Ammon's horn (tissue), 1 donor: ENCODE results near the gene ANKRD27.
A peak's percentile ranks its signal among the peaks of the same experiment; 100 is the strongest.
"Not testable (repeated sequence)": the region's sequence is repeated elsewhere in the genome, so short reads cannot be mapped to it uniquely, and the experiment has no call there.

Experiments
- DNase-seq: peaks from one replicate; pipeline ENCODE4 v3.0.0-alpha.2; 2016; ENCODE audit warnings: low spot score

The ANKRD27 gene

DNA sequence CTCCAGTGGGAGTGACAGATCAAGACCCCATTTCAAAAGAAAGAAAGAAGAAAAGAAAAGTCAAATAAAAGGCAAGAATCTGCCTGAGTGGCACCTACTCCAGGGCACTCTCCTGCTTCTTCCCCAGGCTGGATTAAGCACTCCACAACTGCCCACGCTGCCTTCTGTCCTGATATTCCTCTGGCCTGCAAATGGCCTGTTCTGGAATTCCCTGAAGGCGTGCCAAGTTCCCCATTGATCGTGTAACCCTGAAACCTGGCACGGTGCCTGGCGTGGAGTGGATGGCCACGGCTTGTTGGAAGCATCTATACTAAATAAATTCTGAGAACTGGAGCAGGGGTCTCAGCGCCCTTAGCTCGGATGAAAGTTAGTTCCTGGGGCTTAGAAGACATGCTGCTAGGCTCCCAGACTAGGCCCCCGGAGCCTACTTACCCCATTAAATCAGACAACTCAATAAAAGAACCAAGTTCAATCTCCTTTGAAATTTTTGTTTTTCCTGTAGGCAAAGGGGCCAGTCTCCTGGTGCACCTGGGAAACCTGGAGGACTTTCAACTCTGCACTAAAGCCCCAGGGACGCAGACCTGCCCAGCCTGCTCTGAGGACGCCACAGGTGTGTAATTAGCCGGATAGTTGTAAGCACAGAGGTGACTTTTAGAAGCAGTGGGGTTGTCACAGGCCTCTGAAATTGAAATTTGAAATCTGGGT is 21.9 kb downstream of the ANKRD27 start:
- peak; percentile 66 for DNase-seq

DNA sequence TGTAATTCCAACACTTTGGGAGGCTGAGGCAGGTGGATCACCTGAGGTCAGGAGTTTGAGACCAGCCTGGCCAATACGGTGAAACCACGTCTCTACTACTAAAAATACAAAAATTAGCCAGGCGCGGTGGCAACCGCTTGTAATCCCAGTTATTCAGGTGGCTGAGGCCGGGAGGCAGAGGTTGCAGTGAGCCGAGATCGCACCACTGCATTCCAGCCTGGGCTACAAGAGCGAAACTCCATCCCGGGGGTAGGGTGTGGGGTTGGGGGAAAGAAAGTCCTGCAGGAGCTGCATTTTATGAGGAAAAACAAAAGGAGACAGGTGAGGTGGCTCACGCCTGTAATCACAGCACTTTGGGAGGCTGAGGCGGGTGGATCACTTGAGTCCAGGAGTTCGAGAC is 22.6 kb downstream of the ANKRD27 start:
- not testable (repeated sequence) for DNase-seq

DNA sequence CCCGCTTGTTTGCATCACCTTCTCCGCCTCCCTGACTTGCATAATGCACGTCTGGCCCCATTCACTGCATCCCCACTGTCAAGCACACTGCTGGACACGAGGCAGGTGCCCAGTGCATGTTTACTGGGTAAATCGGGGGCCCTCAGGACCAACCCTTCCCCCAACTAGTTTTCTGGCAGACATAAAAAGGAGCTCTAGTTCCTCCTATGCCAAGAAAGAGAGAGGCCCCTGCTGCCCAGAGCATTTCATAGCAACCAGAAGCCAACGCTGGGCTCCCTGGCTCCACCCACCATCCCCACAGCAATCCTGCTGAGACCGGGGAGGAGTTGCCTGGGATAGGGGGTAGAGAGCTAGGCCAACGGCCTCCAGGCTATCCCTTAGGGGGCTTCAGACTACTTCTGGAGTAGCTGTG is 23.2 kb downstream of the ANKRD27 start:
- DNase-seq = peak; percentile 56

DNA sequence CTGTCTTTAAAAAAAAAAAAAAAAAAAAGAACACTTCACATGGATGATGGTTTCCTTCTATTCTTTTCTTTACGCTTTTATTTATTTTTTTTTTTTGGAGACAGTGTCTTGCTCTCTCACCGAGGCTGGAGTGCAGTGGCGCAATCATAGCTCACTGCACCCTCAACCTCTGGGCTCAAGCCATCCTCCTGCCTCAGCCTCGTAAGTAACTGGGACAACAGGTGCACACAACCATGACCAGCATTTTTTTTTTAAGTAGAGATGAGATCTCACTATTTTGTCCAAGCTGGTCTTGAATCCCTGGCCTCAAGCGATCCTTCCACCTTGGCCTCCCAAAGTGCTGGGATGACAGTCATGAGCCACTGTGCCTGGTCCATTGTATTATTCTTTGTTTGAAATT is 24.3 kb downstream of the ANKRD27 start:
- DNase-seq = no peak

DNA sequence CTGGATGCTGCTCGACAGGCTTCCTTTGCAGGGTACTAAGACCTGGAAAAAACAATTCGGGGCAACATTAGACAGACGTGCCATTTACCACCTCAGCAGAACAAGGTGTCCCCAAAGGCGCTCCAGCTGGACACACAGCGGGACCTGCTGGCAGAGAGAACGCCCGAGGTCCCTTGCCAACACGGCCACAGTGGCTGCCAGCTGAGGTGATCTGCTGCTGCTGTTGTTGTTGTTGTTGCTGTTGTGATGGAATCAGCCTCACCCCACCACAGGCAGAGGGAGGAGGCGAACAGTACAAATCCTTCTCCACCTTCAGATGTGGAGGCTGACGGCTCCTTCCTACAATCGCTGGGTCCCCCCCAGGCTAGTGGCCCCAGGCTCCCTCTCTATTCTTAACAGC is 25.2 kb downstream of the ANKRD27 start:
- DNase-seq = no peak

DNA sequence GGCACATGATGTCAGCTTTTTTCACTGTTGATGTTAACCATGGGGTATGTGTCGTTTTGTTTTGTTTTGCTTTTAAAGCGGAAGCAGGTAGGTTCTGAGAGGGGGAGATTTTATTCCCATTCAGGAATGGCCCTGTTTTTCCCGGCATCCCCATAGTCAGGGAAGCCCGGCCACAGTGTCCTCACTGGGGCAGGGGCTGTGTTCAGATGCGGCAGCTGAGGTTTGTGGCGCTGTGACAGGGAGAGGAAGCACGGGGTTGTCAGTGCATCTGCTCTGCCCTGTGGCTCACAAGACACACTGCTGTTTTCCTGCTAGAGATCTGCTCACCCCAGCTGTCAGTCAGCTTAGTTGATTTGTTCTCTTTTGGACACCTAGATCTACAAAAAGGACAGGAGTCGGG is 27.6 kb downstream of the ANKRD27 start:
- peak; percentile 38 for DNase-seq

DNA sequence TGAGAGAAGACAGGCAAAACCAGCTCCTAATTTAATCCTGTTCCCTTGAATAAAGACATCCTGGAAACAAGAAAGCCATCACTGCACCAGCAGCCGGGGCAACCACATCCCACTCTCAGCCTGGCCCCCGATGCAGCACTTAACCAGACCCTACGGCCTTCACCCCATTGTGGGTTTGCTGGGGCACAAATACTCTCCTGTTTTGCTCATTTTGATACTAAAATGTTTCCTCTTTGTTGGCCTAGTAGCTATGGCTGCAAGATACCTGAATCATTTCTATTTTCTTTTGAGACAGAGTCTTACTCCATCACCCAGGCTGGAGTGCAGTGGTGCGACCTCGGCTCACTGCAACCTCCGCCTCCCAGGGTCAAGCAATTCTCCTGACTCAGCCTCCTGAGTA is 28.4 kb downstream of the ANKRD27 start:
- no peak for DNase-seq

DNA sequence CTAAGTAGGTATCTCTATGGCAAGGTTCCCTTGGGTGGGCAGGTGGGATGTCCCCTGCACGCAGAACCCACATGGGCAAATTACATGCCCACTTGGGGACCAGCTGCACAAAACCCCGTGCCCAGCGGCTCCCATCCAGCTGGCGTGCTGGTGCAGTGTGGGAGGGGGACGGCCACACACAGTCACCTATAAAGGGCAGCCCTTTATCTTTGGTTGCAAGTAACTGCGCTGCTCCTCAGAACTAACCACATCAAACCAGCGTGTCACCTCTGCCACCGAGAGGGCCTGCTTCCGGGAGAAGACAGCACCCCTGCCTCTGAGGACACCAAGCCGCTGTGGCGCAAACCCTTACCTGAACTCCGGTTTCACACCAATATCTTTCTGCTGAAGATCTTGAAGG is 32.2 kb downstream of the ANKRD27 start:
- DNase-seq = no peak

DNA sequence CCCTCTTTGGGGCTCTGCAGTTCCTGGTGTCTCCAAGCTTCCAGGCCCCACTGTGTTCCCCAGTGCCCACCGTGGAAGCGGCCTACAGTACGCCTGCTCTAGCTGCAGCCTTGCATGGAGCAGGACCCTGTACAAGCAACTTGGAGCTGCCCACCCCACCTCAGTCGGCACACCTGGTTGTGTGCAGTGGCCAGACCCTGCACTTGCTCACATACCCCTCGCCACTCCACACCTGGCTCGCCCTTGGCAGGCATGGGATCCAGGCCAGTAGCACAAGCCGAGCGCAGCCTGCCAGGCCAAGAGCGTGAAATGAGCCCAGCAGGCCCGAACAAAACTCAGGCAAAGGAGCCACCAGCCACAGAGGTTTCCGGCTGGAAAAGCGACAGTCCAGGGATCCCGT is 36.4 kb downstream of the ANKRD27 start:
- no peak for DNase-seq

DNA sequence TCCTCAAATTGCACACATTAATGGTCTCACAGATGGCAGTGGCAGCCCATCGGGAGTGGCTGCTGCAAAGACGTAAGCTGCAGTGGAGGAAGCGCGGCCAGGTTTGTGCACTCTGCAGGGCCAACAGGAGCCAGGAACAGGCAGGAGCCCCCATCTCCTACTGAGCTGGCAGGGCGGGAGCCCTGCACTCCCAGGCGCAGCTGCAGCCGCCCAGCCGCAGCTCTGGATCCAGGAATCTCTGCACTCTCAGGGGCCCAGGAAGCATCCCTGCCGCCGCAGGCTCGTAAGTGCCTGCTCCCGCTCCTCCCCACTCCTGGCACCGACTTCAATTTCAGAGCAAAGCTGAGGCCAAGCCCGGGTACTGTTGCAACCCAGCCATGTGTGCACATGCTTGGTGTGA is 37.5 kb downstream of the ANKRD27 start:
- DNase-seq = no peak

DNA sequence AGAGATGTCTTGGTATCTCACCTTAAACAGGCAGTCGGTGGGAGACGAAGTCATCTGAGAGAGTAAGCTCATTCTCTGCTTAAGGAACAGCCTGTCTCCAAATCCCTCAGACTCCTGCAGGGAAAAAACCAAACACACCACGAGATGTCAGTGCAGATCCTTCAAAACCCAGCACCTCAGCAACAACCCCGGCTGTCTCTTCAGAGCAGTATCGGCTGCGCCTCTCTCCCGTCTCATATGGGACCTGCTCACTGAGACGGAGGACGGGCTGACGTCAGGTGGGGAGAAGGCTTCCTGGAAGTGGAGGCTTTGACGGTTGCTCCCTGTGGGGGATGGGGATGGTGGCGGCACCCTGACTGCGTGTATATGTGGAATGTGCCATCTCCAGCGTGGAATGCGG is 43.6 kb downstream of the ANKRD27 start:
- DNase-seq = peak; percentile 24

DNA sequence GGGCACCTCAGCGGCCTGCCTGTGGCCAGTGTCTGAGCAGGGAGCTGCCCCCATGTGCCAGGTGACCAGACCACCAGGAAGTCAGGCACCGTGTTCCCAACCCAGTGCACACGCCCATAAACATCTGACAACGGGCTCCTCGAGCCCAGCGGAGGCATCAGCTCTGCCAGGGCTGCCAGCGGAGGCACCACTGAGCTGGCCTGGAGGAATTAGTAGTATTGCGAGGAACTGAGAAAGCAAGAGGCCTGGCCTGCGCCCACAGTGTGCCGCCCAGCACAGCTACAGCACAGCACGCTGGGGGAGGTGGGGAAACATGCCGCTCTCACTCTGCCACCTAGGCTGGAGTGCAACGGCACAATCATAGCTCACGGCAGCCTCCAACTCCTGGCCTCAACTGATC is 44.6 kb downstream of the ANKRD27 start:
- no peak for DNase-seq

DNA sequence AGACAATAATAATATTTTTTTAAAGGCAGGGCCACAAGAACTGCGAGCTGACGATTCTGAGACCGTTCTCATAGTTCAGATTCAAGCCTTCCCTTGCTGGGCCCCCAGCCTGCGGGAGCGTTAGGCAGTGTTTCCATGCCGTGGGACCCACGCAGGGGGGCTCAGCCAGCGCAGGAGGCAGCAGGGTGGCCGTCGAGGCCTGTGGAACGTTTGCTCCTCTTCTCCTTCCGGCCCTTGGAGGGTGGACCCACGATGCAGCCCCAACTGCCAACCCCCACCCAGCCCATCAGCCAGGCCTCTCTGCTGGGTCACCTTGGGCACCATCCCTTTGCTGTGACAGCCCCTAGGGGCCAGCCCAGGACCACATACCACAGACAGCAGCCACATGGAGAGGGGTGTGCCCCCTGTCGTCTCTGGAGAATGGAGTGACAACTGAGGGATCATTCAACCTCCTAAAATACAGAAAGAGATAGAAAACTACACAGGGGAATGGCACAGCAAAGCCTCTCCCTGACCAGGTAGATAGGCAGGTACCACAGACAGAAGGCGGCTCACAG is 47.2 kb downstream of the ANKRD27 start:
- no peak for DNase-seq

DNA sequence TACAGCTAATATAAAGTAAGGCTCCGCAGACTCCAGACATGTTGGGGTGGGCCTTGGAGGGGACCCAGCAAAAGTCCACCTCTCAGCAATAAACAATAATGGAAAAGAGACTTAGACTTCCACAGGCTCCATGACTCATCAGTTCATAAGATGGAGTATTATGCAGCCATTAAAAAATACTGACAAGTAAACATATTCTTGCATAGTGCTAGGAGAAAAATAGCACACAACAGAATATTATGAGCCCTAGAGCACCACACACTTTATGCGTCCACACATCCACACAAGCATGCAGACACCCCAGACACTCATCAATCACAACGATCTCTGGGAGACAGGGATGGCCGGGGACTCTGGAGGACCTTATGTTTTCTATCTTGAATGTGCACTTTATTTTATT is 48.0 kb downstream of the ANKRD27 start:
- no peak for DNase-seq

DNA sequence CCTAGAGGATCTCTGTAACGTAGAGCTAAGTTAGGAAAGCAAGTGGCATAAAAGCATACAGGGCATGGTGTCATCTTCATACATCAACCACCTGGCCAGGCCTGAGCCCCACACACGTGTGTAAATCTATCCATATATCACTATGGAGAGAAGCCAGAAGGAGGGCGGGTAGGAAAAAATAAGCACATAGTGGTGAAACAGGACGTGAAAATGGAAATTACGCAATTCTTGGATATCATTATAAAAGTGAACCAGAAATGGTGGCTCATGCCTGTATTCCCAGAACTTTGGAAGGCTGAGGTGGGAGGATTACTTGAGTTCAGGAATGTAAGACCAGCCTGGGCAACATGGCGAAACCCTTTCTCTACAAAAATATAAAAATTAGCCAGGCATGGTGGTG is 50.6 kb downstream of the ANKRD27 start:
- no peak for DNase-seq

DNA sequence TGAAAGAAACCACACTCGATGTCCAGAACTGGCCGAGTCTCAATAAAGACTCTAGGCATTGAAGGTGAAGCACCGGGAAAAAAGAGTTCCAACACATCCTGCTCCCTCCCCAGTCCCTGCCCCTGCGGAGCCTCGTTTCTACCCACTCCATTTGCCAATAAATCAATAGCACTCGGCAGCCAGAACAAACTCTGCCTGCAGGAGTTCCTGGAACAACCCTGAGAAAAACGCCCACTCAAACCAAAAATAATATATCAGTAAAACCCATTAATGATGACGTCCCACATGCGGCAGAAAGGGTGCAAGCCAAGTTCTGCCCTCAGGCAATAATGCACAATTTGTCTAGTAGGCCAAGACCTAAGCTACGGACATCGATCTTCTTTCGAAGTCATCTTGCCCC is 53.0 kb downstream of the ANKRD27 start:
- DNase-seq = no peak

DNA sequence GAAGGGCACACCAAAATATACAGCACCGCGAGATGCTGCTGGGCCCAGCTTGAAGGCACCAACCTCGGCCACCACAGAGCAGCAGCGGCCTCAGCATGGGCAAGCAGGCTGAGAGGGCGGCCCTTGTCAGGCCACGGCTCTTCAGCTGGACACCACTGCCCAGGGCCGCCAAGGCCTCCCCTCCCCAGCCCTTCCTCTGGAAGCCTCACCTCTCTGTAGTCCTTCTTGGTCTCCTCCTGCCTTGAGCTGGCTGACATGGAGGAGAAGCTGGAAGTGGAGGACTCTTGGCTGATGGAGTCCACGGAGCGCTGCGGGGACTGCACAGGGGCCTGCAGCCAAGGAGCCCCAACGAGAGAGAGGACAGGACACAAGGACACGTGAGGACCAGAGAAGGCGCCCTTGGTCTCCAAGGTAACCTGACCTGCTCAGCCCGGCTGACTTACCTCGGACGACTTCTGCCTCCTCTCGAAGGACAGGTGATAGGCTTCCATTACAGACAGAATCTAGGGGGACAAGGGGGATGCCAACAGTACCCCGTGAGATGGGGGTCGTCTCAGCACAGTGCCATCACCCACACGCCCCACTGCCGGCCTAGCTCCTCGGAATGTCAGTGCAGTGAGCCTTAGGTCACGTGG is 55.8 kb downstream of the ANKRD27 start:
- no peak for DNase-seq

DNA sequence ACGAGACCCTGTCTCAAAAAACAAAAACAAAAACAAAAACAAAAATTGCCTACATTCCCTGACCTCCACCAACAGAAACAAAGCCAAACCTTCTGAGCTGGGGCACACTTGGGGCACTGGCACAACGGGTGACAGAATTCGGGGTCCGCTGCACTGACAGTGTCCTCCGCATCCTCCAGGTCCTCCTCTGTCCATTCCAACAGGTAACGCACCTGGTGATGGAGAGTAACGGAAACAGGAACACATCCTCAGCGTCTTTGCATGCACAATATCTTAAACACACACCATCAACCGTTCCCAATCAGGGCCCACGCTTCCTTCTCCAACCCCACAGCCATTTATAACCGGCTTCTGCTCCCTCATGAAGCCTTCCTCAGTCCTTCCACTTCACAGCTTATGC is 59.4 kb downstream of the ANKRD27 start:
- DNase-seq = no peak

DNA sequence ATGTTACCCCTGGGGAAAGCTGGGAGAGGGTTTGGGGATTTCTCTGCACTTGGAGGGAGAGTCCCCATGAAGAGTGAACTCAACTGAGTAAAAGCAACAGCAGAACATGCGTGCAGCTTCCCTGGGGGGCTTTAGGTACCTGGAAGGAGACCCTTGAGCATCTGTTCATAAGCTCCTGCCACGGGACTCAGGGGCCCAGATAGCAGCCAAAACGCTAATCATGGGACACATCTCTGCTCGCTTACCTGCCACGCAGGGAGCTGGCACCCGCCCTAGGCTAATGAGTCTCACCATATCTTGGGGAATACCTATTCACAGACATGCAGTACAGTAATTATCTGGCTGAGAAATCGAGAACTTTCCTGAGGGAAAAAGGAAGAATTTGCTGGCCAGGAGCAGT is 60.1 kb downstream of the ANKRD27 start:
- DNase-seq = no peak

DNA sequence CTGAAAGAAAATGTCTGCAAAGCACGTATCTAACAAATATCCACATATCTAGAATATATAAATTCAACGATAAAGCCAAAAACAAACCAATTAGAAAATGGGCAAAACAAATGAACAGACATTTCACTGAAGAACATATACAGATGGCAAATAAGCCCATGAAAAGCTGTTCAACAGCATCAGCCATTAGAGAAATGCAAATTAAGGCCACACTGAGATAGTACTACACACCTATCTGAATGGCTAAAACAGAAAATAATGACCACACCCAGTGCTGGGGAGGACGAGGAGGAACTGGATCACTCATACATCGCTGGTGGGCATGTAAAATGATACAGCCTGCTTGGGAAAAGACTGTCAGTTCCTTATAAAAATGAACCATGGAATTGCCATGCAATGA is 62.0 kb downstream of the ANKRD27 start:
- DNase-seq = no peak

DNA sequence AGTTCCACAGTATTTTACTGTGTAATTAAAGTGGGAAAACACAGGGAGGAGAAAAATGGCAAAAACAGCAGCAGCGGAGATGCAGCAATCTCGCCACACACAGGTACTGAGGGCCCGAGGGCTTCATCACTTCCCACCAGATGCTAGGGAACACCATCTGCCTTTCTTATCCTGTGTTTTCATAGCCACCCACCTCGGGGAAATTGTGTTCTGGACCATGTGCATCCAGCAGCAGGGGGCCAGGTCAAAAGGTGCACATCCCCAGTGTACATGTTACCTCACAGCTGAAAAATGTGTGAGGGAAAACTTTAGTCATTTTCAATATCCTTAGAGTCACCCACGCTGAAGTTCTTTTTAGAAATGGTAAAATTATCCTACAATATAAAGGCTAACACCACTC is 63.8 kb downstream of the ANKRD27 start:
- DNase-seq = no peak

DNA sequence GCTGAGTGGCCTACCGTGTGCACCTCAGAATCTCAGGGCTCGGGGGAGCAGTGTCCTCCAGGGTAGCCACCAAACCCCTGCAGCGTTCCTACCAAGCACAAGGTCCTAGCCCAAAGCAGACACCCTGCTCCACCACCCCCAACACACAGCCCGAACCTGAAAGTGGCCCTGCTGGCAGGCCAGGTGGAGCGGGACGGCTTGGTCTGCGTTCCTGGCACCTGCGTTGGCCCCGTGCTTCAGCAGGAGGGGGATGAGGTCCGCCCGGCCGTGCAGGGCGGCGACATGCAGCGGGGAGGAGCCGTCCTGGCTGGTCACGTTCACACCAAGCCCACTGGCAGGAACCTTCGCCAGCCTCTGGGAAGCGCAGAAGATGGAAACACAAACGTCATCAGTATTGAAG is 67.5 kb downstream of the ANKRD27 start:
- no peak for DNase-seq

DNA sequence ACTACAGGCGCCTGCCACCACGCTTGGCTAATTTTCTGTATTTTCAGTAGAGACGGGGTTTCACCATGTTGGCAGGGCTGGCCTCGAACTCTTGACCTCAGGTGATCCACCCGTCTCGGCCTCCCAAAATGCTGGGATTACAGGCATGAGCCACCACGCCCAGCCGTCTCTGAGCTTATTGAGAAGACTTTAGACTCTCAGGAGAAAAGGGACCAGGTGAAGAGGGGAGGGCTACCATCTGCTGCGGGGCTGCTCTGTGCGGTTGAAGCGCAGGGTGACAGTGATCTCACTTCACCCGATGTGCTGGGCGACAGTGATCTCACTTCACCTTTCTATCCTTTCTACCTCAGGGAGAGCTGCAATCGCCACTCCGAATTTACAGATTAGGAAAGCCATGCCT is 68.7 kb downstream of the ANKRD27 start:
- DNase-seq = no peak

DNA sequence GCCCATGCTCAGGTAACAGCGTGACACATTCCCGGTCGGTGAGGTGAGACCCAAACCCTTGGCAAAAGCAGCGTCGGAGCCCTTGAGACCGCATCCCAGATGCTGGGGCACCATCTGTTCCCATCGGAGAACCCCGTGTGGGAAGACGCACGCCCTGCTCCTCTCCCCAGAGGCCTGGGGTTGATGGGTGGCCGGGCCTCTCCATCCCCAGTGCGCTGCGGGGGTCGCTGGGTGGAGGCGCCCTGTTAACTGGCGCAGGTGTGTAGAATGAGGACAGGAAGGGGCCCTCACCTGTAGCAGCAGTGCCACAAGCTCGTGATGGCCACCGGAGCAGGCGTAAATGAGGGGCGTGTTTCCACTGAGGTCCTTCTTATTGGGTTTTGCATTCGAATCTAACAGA is 69.4 kb downstream of the ANKRD27 start:
- DNase-seq = no peak
